Measurements from ENCODE around the gene GRHL1.

DNA sequence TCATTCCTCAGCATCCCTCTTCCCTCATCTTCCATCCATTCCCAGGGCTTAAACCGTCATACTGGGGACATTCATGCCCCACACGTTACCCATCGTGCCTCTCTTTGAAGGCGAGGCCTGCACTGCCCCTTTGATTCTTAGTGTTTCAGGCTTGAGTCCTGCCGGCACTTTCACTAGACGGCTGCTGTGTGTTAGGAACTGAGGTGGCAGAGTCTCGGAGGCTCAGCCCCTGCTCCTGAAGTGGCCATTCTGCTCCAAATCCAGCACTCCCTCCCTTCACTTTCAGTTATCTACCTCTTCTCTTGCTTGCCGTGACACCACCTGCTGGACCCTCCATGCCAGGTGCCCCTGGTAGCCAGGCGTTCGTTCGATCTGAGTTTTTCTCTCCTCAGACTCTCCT lies 43.0 kb downstream of the GRHL1 start:
- no peak for TF ChIP-seq SNAPC5 (CRISPR knock-in tag; IDR thresholded peaks at IDR 0.05)
- TF ChIP-seq, protein P1, sequence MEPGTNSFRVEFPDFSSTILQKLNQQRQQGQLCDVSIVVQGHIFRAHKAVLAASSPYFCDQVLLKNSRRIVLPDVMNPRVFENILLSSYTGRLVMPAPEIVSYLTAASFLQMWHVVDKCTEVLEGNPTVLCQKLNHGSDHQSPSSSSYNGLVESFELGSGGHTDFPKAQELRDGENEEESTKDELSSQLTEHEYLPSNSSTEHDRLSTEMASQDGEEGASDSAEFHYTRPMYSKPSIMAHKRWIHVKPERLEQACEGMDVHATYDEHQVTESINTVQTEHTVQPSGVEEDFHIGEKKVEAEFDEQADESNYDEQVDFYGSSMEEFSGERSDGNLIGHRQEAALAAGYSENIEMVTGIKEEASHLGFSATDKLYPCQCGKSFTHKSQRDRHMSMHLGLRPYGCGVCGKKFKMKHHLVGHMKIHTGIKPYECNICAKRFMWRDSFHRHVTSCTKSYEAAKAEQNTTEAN (CRISPR knock-in tag; IDR thresholded peaks at IDR 0.05): no peak
- TF ChIP-seq EZH2 (IDR thresholded peaks at IDR 0.05; ENCODE audit: borderline replicate concordance, low read depth, low read length): no peak
- no peak for TF ChIP-seq HCFC1 (IDR thresholded peaks at IDR 0.05; ENCODE audit: low read depth, low read length)
- no peak for TF ChIP-seq XRCC5 (IDR thresholded peaks at IDR 0.05; ENCODE audit: low read depth, low read length)
- no peak for TF ChIP-seq ZBED1 (IDR thresholded peaks at IDR 0.05)
- TF ChIP-seq MXI1 (IDR thresholded peaks at IDR 0.05; ENCODE audit: low read depth, low read length): no peak
- TF ChIP-seq, protein P2, sequence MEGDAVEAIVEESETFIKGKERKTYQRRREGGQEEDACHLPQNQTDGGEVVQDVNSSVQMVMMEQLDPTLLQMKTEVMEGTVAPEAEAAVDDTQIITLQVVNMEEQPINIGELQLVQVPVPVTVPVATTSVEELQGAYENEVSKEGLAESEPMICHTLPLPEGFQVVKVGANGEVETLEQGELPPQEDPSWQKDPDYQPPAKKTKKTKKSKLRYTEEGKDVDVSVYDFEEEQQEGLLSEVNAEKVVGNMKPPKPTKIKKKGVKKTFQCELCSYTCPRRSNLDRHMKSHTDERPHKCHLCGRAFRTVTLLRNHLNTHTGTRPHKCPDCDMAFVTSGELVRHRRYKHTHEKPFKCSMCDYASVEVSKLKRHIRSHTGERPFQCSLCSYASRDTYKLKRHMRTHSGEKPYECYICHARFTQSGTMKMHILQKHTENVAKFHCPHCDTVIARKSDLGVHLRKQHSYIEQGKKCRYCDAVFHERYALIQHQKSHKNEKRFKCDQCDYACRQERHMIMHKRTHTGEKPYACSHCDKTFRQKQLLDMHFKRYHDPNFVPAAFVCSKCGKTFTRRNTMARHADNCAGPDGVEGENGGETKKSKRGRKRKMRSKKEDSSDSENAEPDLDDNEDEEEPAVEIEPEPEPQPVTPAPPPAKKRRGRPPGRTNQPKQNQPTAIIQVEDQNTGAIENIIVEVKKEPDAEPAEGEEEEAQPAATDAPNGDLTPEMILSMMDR (IDR thresholded peaks at IDR 0.05 in 2 of 3, conservative IDR thresholded peaks at IDR 0.05 in 1 of 3; ENCODE audit: insufficient read depth in 2 of 3, low read depth in 1 of 3, low read length in 3 of 3): no peak
- no peak for TF ChIP-seq RBM15 (IDR thresholded peaks at IDR 0.05; ENCODE audit: insufficient read depth, low read length)
- TF ChIP-seq LEF1 (IDR thresholded peaks at IDR 0.05): no peak
- TF ChIP-seq, protein P3, sequence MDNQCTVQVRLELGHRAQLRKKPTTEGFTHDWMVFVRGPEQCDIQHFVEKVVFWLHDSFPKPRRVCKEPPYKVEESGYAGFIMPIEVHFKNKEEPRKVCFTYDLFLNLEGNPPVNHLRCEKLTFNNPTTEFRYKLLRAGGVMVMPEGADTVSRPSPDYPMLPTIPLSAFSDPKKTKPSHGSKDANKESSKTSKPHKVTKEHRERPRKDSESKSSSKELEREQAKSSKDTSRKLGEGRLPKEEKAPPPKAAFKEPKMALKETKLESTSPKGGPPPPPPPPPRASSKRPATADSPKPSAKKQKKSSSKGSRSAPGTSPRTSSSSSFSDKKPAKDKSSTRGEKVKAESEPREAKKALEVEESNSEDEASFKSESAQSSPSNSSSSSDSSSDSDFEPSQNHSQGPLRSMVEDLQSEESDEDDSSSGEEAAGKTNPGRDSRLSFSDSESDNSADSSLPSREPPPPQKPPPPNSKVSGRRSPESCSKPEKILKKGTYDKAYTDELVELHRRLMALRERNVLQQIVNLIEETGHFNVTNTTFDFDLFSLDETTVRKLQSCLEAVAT (IDR thresholded peaks at IDR 0.05): no peak

Data from K562 (cell line).